Subcutaneous abdominal adipose tissue (tissue), 5 donors: Measurements from ENCODE around the gene ZNF367.
"Not testable (repeated sequence)": the region's sequence is repeated elsewhere in the genome, so short reads cannot be mapped to it uniquely, and the experiment has no call there.

ENCODE experiments used
- H3K27ac ChIP-seq: one replicate; pipeline ENCODE4 v1.7.0; 2013; ENCODE audit warnings: low read depth, mild to moderate bottlenecking, inconsistent platforms, low read length, moderate library complexity
- H3K27me3 ChIP-seq, 5 donors: one replicate each; pipeline ENCODE4 v1.7.0; 2013; ENCODE audit warnings: low read length in 5 of 5, inconsistent platforms in 1 of 5; ENCODE audit not compliant: control insufficient read depth in 5 of 5, insufficient read depth in 4 of 5
- H3K36me3 ChIP-seq, 5 donors: one replicate each; pipeline ENCODE4 v1.7.0; 2013; ENCODE audit warnings: low read length in 5 of 5; ENCODE audit not compliant: control insufficient read depth in 5 of 5, insufficient read depth in 5 of 5
- H3K4me1 ChIP-seq, 5 donors: one replicate each; pipeline ENCODE4 v1.7.0; 2013; ENCODE audit warnings: low read length in 5 of 5, mild to moderate bottlenecking in 3 of 5, moderate library complexity in 1 of 5; ENCODE audit not compliant: control insufficient read depth in 5 of 5, insufficient read depth in 5 of 5
- H3K4me3 ChIP-seq, 5 donors: one replicate each; pipeline ENCODE4 v1.7.0; 2013; ENCODE audit warnings: low read length in 5 of 5, low read depth in 1 of 5
- H3K9ac ChIP-seq, 5 donors: one replicate each; pipeline ENCODE4 v1.7.0; 2013; ENCODE audit warnings: low read length in 5 of 5, mild to moderate bottlenecking in 4 of 5, moderate library complexity in 3 of 5
- H3K9me3 ChIP-seq, 5 donors: one replicate each; pipeline ENCODE4 v1.7.0; 2013; ENCODE audit warnings: low read length in 5 of 5; ENCODE audit not compliant: control insufficient read depth in 5 of 5
- donor health status: healthy.
- donor health status: healthy.
- donor health status: healthy.
- donor health status: healthy.
- donor health status: healthy.

Gene ZNF367

DNA sequence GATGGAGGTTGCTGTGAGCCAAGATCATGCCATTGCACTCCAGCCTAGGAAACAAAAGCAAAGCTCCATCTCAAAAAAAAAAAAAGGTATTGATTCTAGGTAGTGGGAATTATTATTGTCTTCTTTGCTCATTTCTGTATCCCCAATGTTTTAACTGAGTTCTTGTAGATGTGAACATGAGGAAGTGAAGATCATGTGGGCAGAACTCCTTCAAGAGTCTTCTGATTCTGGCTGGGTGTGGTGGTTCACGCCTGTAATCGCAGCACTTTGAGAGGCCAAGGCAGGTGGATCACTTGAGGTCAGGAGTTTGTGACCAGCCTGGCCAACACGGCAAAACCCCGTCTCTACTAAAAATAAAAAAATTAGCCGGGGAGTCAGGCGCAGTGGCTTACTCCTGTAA lies 42.7 kb downstream of the ZNF367 start:
- not testable (repeated sequence) for H3K4me1 ChIP-seq, H3K9me3 ChIP-seq, H3K4me3 ChIP-seq, H3K9ac ChIP-seq, H3K36me3 ChIP-seq, H3K27ac ChIP-seq, H3K27me3 ChIP-seq

DNA sequence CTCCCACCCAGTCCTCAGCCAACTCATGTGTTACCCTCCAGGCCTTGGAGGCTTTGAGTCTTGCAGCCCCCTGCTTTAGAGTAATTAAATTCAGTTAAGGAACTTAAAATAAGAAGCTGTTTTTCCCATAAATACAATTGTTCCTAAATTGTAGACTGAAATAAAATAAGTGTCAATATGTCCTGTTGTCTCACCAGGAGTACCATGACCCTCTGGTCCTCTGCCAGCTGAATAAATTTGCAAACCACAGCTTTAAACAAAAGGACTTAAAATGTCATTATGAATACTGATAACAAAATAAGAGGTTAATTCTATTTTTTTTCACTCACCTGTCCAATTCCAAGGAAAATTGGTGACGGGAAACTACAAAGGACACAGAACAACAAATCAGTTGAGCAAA lies 50.2 kb downstream of the ZNF367 start:
- H3K27ac ChIP-seq, result no peak overlapping the region
- H3K4me1 ChIP-seq, result no peaks in the 10 kb centered on the region
- H3K9ac ChIP-seq, result no peak overlapping the region
- H3K27me3 ChIP-seq, result no peaks in the 10 kb centered on the region
- no peak overlapping the region for H3K4me3 ChIP-seq
- H3K36me3 ChIP-seq, result peaks cover 6 to 22% (median 10%) of the 10 kb centered on the region in 5 donors
- H3K9me3 ChIP-seq, result no peaks in the 10 kb centered on the region

DNA sequence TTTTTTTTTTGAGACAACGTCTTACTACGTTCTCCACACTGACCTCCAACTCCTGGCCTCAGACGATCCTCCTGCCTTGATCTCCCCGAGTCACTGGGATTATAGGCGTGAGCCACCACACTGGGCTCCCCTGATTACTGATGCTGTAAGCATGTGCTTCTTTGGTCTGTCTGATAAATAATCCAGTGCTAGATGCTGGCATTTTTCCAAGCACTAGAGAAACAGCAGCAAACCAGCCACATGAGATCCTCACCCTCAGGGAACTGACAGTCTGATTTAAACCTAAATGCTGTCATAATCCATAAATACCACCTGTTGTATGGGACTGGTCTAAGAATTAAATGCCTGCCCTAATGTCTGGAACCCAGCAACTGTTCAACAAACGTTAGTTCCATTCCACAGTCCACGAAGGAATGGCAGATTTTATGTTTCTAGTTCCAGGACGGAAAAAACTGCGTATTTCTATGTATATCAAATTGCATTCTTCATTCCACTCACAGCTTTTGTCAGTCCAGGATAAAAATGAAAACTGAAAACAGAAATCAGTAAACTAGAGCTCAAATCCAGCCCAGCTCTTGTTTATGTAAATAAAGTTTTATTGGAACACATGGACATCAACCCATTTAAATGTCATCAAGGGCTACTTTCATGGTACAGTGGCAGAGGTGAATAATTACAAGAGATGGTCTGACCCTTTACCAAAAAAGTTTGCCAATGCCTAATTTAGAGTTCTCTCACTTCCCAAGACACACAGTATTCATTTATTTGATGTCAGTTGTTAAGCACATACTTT lies 54.8 kb downstream of the ZNF367 start:
- Histone ChIP-seq H3K27me3 (no peaks in the 10 kb centered on the region), H3K4me1 (no peaks in the 10 kb centered on the region), H3K9me3 (no peaks in the 10 kb centered on the region), H3K9ac (no peak overlapping the region), H3K27ac (no peak overlapping the region), H3K4me3 (no peak overlapping the region), H3K36me3 (peaks cover 12 to 38% (median 23%) of the 10 kb centered on the region in 5 donors)

DNA sequence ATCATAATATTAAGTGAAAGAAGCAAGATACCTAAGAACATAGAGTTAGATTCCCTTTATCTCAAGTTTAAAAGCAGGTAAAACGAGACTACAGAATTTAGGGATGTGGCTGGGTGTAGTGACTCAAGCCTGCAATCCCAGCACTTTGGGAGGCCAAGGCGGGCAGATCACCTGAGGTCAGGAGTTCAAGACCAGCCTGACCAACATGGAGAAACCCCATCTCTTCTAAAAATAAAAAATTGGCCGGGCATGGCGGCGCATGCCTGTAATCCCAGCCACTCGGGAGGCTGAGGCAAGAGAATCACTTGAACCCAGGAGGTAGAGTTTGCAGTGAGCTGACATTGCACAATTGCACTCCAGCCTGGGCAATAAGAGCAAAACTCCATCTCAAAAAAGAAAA lies 56.1 kb downstream of the ZNF367 start:
- H3K27ac ChIP-seq, H3K4me3 ChIP-seq, H3K9ac ChIP-seq, H3K4me1 ChIP-seq, H3K9me3 ChIP-seq, H3K27me3 ChIP-seq: not testable (repeated sequence)
- peaks cover 12 to 37% (median 27%) of the 10 kb centered on the region in 5 donors for H3K36me3 ChIP-seq

- H3K36me3 ChIP-seq, result peaks cover 12 to 38% (median 28%) of the 10 kb centered on the region in 5 donors
- no peaks in the 10 kb centered on the region for H3K4me1 ChIP-seq
- H3K9ac ChIP-seq, result no peak overlapping the region
- H3K9me3 ChIP-seq, result no peaks in the 10 kb centered on the region
- no peak overlapping the region for H3K27ac ChIP-seq
- H3K4me3 ChIP-seq, result no peak overlapping the region
- no peaks in the 10 kb centered on the region for H3K27me3 ChIP-seq
Observed at GRCh38 chr9:96361668-96362067, 56.5 kb downstream of the ZNF367 start.

DNA sequence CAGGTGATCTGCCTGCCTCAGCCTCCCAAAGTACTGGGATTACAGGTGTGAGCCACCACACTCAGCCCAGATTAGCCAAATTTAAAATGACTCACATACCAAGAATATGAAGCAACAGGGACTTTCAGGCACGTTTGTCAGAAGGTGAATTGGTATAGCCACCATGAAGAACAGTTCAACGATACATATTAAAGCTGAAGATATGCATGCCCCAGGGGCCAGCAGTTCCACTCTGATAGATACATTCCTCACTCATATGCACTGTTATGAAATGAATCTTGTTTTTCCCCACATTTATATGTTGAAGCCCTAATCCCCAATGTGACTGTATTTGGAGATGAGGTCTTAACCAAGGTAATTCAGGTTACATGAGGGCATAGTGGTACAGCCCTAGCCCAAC lies 57.2 kb downstream of the ZNF367 start:
- H3K4me1 ChIP-seq, result no peaks in the 10 kb centered on the region
- no peak overlapping the region for H3K27ac ChIP-seq
- H3K9me3 ChIP-seq, result no peaks in the 10 kb centered on the region
- H3K27me3 ChIP-seq, result no peaks in the 10 kb centered on the region
- peaks cover 12 to 42% (median 33%) of the 10 kb centered on the region in 5 donors for H3K36me3 ChIP-seq
- H3K4me3 ChIP-seq, result no peak overlapping the region
- H3K9ac ChIP-seq, result no peak overlapping the region

GRCh38 chr9:96360523-96360922 lies 57.6 kb downstream of the ZNF367 start:
- not testable (repeated sequence) for H3K9ac ChIP-seq, H3K4me3 ChIP-seq, H3K4me1 ChIP-seq, H3K27me3 ChIP-seq, H3K27ac ChIP-seq, H3K9me3 ChIP-seq
- H3K36me3 ChIP-seq, result peaks cover 12 to 43% (median 35%) of the 10 kb centered on the region in 5 donors

GRCh38 chr9:96350866-96351265 lies 67.3 kb downstream of the ZNF367 start:
- H3K4me3 ChIP-seq, result no peak overlapping the region
- no peaks in the 10 kb centered on the region for H3K27me3 ChIP-seq
- H3K36me3 ChIP-seq, result peaks cover 6 to 25% (median 15%) of the 10 kb centered on the region in 5 donors
- H3K4me1 ChIP-seq, result no peaks in the 10 kb centered on the region
- no peak overlapping the region for H3K27ac ChIP-seq
- H3K9ac ChIP-seq, result no peak overlapping the region
- H3K9me3 ChIP-seq, result peaks cover 4 to 7% (median 6%) of the 10 kb centered on the region in 5 donors

DNA sequence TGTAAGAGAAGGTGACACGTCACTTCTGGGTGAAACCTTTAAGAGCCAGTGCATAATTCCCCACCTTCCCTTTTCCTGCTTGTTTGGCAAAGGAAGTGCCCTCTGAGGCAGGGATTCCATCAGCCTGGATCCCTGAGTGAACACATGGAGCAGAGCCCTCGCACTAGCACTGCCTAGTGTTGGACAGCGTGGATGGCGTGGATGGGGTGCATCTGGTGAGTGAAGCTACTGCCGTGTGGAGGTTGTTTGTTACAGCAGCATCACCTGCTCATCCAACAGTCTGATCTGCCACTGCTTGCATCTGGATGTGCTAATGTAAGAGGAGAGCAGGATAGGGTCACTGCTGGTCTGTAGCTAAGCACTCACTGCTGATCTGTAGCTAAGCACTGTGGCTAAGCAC lies 69.9 kb downstream of the ZNF367 start:
- peaks cover 4 to 7% (median 6%) of the 10 kb centered on the region in 5 donors for H3K9me3 ChIP-seq
- no peak overlapping the region for H3K27ac ChIP-seq
- H3K36me3 ChIP-seq, result peaks cover 6 to 19% (median 14%) of the 10 kb centered on the region in 5 donors
- no peak overlapping the region for H3K9ac ChIP-seq
- H3K27me3 ChIP-seq, result no peaks in the 10 kb centered on the region
- no peak overlapping the region for H3K4me3 ChIP-seq
- H3K4me1 ChIP-seq, result peaks cover 0 to 6% (median 4%) of the 10 kb centered on the region in 5 donors

DNA sequence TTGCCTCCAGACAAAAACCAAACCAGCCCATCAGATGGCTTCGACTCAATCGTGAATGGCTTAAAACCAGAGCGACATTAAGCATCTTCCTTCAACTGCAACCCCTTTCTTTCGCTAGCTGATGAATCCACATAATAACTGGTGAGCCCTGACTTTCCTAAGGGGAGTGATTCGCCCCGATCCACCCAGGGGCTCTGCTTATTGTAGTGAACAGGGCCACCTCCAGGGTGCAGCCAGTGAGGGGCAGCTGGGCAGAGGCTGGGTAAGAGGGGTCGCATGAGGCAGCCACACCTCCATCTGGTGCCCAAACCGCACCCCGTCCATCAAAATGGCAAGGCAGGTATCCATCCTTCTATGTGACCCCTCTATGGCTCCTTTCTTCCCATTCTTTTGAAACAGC lies 72.6 kb downstream of the ZNF367 start:
- Histone ChIP-seq H3K4me3 (no peak overlapping the region), H3K9ac (no peak overlapping the region)

More for the DNA sequence above, 72.6 kb downstream of the ZNF367 start:
- H3K4me1 ChIP-seq, result peaks cover 0 to 6% (median 4%) of the 10 kb centered on the region in 5 donors
- no peaks in the 10 kb centered on the region for H3K27me3 ChIP-seq
- no peak overlapping the region for H3K27ac ChIP-seq
- H3K9me3 ChIP-seq, result peaks cover 4 to 7% (median 6%) of the 10 kb centered on the region in 5 donors
- peaks cover 0 to 22% (median 20%) of the 10 kb centered on the region in 5 donors for H3K36me3 ChIP-seq
